Osteocyte (in vitro differentiated cells): Measurements from ENCODE around the gene ERMARD. TPM values are rescaled to one million over a fixed set of nuclear protein-coding genes. Genes with fewer than 3 reads are reported as not detected.

Experiments used
- DNase-seq: peaks from one replicate; pipeline ENCODE4 v3.0.0; 2021; ENCODE audit warnings: mixed read lengths; ENCODE audit not compliant: unreplicated experiment; ENCODE audit errors: extremely low spot score
- H3K27ac Mint-ChIP-seq: one replicate; pipeline ENCODE4 v1.8.0; 2021; ENCODE audit warnings: mild to moderate bottlenecking, mixed read lengths; ENCODE audit not compliant: unreplicated experiment
- H3K27me3 Mint-ChIP-seq: one replicate; pipeline ENCODE4 v1.8.0; 2021; ENCODE audit warnings: mixed read lengths; ENCODE audit not compliant: unreplicated experiment
- H3K36me3 Mint-ChIP-seq: one replicate; pipeline ENCODE4 v1.8.0; 2021; ENCODE audit warnings: mixed read lengths; ENCODE audit not compliant: unreplicated experiment
- H3K4me1 Mint-ChIP-seq: one replicate; pipeline ENCODE4 v1.8.0; 2021; ENCODE audit warnings: mixed read lengths; ENCODE audit not compliant: unreplicated experiment
- H3K4me3 Mint-ChIP-seq: one replicate; pipeline ENCODE4 v1.8.0; 2021; ENCODE audit warnings: mild to moderate bottlenecking, moderate library complexity, mixed read lengths; ENCODE audit not compliant: unreplicated experiment
- H3K9me3 Mint-ChIP-seq: one replicate; pipeline ENCODE4 v1.8.0; 2021; ENCODE audit warnings: mixed read lengths; ENCODE audit not compliant: unreplicated experiment
- CTCF ChIP-seq: fragments of 200-600 bp; sonication (generic); IDR thresholded peaks from 2 replicates; pipeline ENCODE4 v1.5.0; 2021; ENCODE audit warnings: antibody characterized with exemption, mild to moderate bottlenecking, moderate library complexity
- total RNA-seq: library from RNA; stranded (reverse); gene quantifications from 2 replicates; pipeline ENCODE4 v1.2.1, GENCODE V29; 2021

Gene ERMARD
- total RNA-seq, 1 donor from 2014 or later, result 34.6 TPM

GRCh38 chr6:169792306-169793015 lies 41.0 kb downstream of the ERMARD start:
- DNase-seq, result peak; percentile 63
- no peak for TF ChIP-seq CTCF
- peaks cover 21% of the 10 kb centered on the region for H3K27me3 Mint-ChIP-seq
- no peak overlapping the region for H3K27ac Mint-ChIP-seq
- no peak overlapping the region for H3K4me3 Mint-ChIP-seq
- H3K9me3 Mint-ChIP-seq, result no peaks in the 10 kb centered on the region
- H3K4me1 Mint-ChIP-seq, result peaks cover 16% of the 10 kb centered on the region
- H3K36me3 Mint-ChIP-seq, result no peaks in the 10 kb centered on the region

GRCh38 chr6:169793408-169793807 lies 42.0 kb downstream of the ERMARD start:
- TF ChIP-seq CTCF, result no peak
- DNase-seq, result peak; percentile 76
- H3K4me3 Mint-ChIP-seq, result no peak overlapping the region
- no peak overlapping the region for H3K27ac Mint-ChIP-seq
- H3K9me3 Mint-ChIP-seq, result no peaks in the 10 kb centered on the region
- H3K27me3 Mint-ChIP-seq, result peaks cover 29% of the 10 kb centered on the region
- no peaks in the 10 kb centered on the region for H3K36me3 Mint-ChIP-seq
- H3K4me1 Mint-ChIP-seq, result peaks cover 16% of the 10 kb centered on the region

- H3K27me3 Mint-ChIP-seq, result peaks cover 30% of the 10 kb centered on the region
- no peaks in the 10 kb centered on the region for H3K36me3 Mint-ChIP-seq
- no peak overlapping the region for H3K4me3 Mint-ChIP-seq
- no peak for TF ChIP-seq CTCF
- H3K9me3 Mint-ChIP-seq, result no peaks in the 10 kb centered on the region
- no peak overlapping the region for H3K27ac Mint-ChIP-seq
- peak; percentile 77 for DNase-seq
- peaks cover 16% of the 10 kb centered on the region for H3K4me1 Mint-ChIP-seq
Measured at GRCh38 chr6:169794317-169795055, 43.1 kb downstream of the ERMARD start.

GRCh38 chr6:169795196-169795595 lies 43.8 kb downstream of the ERMARD start:
- DNase-seq, result peak; percentile 32
- H3K4me3 Mint-ChIP-seq, result no peak overlapping the region
- no peak overlapping the region for H3K27ac Mint-ChIP-seq
- peaks cover 11% of the 10 kb centered on the region for H3K4me1 Mint-ChIP-seq
- no peak for TF ChIP-seq CTCF
- peaks cover 30% of the 10 kb centered on the region for H3K27me3 Mint-ChIP-seq
- no peaks in the 10 kb centered on the region for H3K36me3 Mint-ChIP-seq
- no peaks in the 10 kb centered on the region for H3K9me3 Mint-ChIP-seq

- Mint-ChIP-seq H3K27ac (no peak overlapping the region), H3K4me1 (peaks cover 10% of the 10 kb centered on the region), H3K27me3 (peaks cover 37% of the 10 kb centered on the region), H3K9me3 (no peaks in the 10 kb centered on the region), H3K4me3 (no peak overlapping the region), H3K36me3 (no peaks in the 10 kb centered on the region)
- no peak for TF ChIP-seq CTCF
- DNase-seq, result no peak
Measured at GRCh38 chr6:169798764-169799473, 47.5 kb downstream of the ERMARD start.
